ENCODE results near the gene SCGB3A1.

DNA sequence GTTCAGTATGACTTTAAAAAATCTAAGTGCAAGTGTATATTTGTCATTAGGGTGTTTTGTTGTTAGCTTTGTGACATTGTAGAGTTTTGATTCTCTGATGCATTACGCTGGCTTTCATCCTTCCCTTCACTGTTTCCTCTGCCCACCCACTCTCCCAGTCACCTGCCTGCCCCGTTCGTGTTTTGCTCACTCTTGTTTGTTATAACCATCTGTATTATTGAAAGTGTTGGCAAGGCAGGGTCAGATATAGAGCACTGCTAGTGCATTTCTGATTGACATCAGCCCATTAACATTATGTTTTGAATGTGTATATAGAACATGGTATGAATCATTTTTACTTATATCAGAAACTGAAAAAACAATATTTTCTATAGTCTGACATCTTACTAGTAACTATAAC, 27.3 kb downstream of the SCGB3A1 start:
- TF ChIP-seq CTCF (IDR thresholded peaks at IDR 0.05) (no peak), EZH2 (IDR thresholded peaks at IDR 0.05; ENCODE audit: borderline replicate concordance, insufficient read depth, low read depth, low read length, poor library complexity, severe bottlenecking) (no peak)

Measured in B cell (primary cell).